EL (cell line): ENCODE measurements around the gene MAN2B2.
"Not testable (repeated sequence)": the region's sequence is repeated elsewhere in the genome, so short reads cannot be mapped to it uniquely, and the experiment has no call there.

ENCODE experiments used
- DNase-seq: peaks from one replicate; pipeline ENCODE4 v3.0.0-alpha.2; 2016

MAN2B2 gene

GRCh38 chr4:6619116-6619465 lies 44.1 kb downstream of the MAN2B2 start:
- no peak for DNase-seq

- no peak for DNase-seq
Observed at GRCh38 chr4:6619466-6620255, 44.7 kb downstream of the MAN2B2 start.

GRCh38 chr4:6620296-6620695 lies 45.3 kb downstream of the MAN2B2 start:
- DNase-seq, result no peak

- no peak for DNase-seq
Observed at GRCh38 chr4:6620891-6621555, 46.0 kb downstream of the MAN2B2 start.

GRCh38 chr4:6621556-6621927 lies 46.6 kb downstream of the MAN2B2 start:
- no peak for DNase-seq

GRCh38 chr4:6622744-6623143 lies 47.8 kb downstream of the MAN2B2 start:
- DNase-seq, result no peak

- DNase-seq, result no peak
Observed at GRCh38 chr4:6625256-6625655, 50.3 kb downstream of the MAN2B2 start.

GRCh38 chr4:6626066-6626465 lies 51.1 kb downstream of the MAN2B2 start:
- DNase-seq, result no peak

- DNase-seq, result no peak
Observed at GRCh38 chr4:6627832-6628231, 52.8 kb downstream of the MAN2B2 start.

GRCh38 chr4:6628484-6628883 lies 53.5 kb downstream of the MAN2B2 start:
- DNase-seq, result not testable (repeated sequence)

- no peak for DNase-seq
Observed at GRCh38 chr4:6632125-6632524, 57.1 kb downstream of the MAN2B2 start.

GRCh38 chr4:6633091-6633906 lies 58.3 kb downstream of the MAN2B2 start:
- DNase-seq, result peak; percentile 18

- no peak for DNase-seq
Observed at GRCh38 chr4:6634746-6635145, 59.8 kb downstream of the MAN2B2 start.

GRCh38 chr4:6639137-6639680 lies 64.2 kb downstream of the MAN2B2 start:
- no peak for DNase-seq

GRCh38 chr4:6640292-6641163 lies 65.5 kb downstream of the MAN2B2 start, which contains the start of gene MRFAP1:
MRFAP1 (plus strand) TSS chr4:6640685; CDS start chr4:6640863, 178 bp downstream.
- peak; percentile 92 for DNase-seq

- peak; percentile 52 for DNase-seq
Observed at GRCh38 chr4:6641164-6641970, 66.4 kb downstream of the MAN2B2 start.

GRCh38 chr4:6641971-6642320 lies 67.0 kb downstream of the MAN2B2 start:
- DNase-seq, result no peak

GRCh38 chr4:6643141-6643847 lies 68.3 kb downstream of the MAN2B2 start:
- no peak for DNase-seq

- no peak for DNase-seq
Observed at GRCh38 chr4:6644792-6645530, 70.0 kb downstream of the MAN2B2 start.

- no peak for DNase-seq
Observed at GRCh38 chr4:6647169-6647568, 72.2 kb downstream of the MAN2B2 start.
